ENCODE data around the gene LRP2BP.
"Not testable (repeated sequence)": the region's sequence is repeated elsewhere in the genome, so short reads cannot be mapped to it uniquely, and the experiment has no call there.

LRP2BP gene

DNA sequence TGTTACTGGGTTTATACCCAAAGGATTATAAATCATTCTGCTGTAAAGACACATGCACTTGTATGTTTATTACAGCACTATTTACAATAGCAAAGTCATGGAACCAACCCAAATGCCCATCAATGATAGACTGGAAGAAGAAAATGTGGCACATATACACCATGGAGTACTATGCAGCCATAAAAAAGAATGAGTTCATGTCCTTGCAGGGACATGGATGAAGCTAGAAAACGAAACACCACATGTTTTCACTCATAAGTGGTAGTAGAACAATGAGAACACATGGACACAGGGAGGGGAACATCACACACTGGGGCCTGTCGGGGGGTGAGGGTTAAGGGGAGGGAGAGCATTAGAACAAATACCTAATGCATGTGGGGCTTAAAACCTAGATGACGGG, 78.3 kb downstream of the LRP2BP start:
- H3K27me3 Mint-ChIP-seq; H3K4me3 Mint-ChIP-seq; H3K27ac Mint-ChIP-seq; intact Hi-C loops (cut with micrococcal nuclease); H3K4me1 Mint-ChIP-seq (ENCODE audit: low read depth); H3K9me3 Mint-ChIP-seq; H3K36me3 Mint-ChIP-seq (ENCODE audit: low read depth): not testable (repeated sequence)

Data from dendritic cell treated with granulocyte-macrophage colony-stimulating factor and Interleukin-4, amounts not matched to agents 40 ng/mL and 50 ng/mL, for 4 days (primary cell).